ENCODE measurements around the gene MGAM2. TPM values are rescaled to one million over a fixed set of nuclear protein-coding genes. Genes with fewer than 3 reads are reported as not detected.

The MGAM2 gene
- total RNA-seq, 1 experiment from 2014 or later = not detected

DNA sequence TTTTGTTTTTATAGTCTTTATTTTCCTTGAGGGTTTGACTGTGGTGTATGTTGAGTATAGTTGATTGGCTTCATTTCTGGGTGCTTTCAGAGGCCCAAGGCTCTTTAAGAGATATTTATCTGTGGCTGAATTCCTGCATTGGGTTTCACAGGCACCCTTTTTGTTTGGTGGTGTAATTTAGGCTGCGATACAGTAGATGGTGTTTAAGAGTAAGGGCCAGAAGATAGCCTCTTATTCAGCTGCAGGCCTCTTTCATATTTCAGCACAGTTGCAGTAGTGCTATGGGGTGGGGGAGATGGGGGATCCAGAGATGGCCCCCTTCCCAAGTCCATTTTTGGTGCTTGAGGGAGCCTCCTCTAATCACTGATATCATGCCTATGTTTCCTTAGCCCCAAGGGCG is 69.7 kb downstream of the MGAM2 start:
- no TSS peak for BruUV-seq (replicated peaks)
- Histone ChIP-seq H3K27ac (ENCODE audit: low read depth, low read length, poor library complexity, severe bottlenecking) (no peak overlapping the region), H3K4me1 (ENCODE audit: insufficient read depth, low read length, poor library complexity, severe bottlenecking) (no peaks in the 10 kb centered on the region), H3K36me3 (ENCODE audit: insufficient read depth, low read length, poor library complexity, severe bottlenecking) (no peaks in the 10 kb centered on the region), H3K27me3 (replicated peaks; ENCODE audit: insufficient read depth, low read depth, low read length, poor library complexity) (no peaks in the 10 kb centered on the region), H3K4me3 (ENCODE audit: low read depth, low read length, poor library complexity, severe bottlenecking) (no peak overlapping the region), H3K9me3 (ENCODE audit: low read depth, low read length, poor library complexity, severe bottlenecking) (no peaks in the 10 kb centered on the region)
- intact Hi-C loops (cut with micrococcal nuclease; ENCODE audit: unreplicated experiment) = no loop called here
- ChIA-PET POLR2A (ENCODE audit: low non-redundant PET) (no interaction called here), CTCF (no interaction called here)
- TF ChIP-seq CTCF (conservative IDR thresholded peaks at IDR 0.05; ENCODE audit: low read depth, low read length) (no peak), EZH2 (IDR thresholded peaks at IDR 0.05; ENCODE audit: borderline replicate concordance, low read depth, low read length, poor library complexity, severe bottlenecking) (no peak)
- DNase-seq (ENCODE audit: low spot score) = no peak

GRCh38 chr7:142181966-142182365 is 70.4 kb downstream of the MGAM2 start:
- intact Hi-C loops (cut with micrococcal nuclease; ENCODE audit: unreplicated experiment) = no loop called here
- TF ChIP-seq EZH2 (IDR thresholded peaks at IDR 0.05; ENCODE audit: borderline replicate concordance, low read depth, low read length, poor library complexity, severe bottlenecking) (no peak), CTCF (conservative IDR thresholded peaks at IDR 0.05; ENCODE audit: low read depth, low read length) (no peak)
- Histone ChIP-seq H3K36me3 (ENCODE audit: insufficient read depth, low read length, poor library complexity, severe bottlenecking) (no peaks in the 10 kb centered on the region), H3K27me3 (replicated peaks; ENCODE audit: insufficient read depth, low read depth, low read length, poor library complexity) (no peaks in the 10 kb centered on the region), H3K27ac (ENCODE audit: low read depth, low read length, poor library complexity, severe bottlenecking) (no peak overlapping the region), H3K9me3 (ENCODE audit: low read depth, low read length, poor library complexity, severe bottlenecking) (no peaks in the 10 kb centered on the region), H3K4me3 (ENCODE audit: low read depth, low read length, poor library complexity, severe bottlenecking) (no peak overlapping the region), H3K4me1 (ENCODE audit: insufficient read depth, low read length, poor library complexity, severe bottlenecking) (no peaks in the 10 kb centered on the region)
- ChIA-PET POLR2A (ENCODE audit: low non-redundant PET) (no interaction called here), CTCF (no interaction called here)
- no peak for DNase-seq (ENCODE audit: low spot score)
- BruUV-seq (replicated peaks) = no TSS peak

DNA sequence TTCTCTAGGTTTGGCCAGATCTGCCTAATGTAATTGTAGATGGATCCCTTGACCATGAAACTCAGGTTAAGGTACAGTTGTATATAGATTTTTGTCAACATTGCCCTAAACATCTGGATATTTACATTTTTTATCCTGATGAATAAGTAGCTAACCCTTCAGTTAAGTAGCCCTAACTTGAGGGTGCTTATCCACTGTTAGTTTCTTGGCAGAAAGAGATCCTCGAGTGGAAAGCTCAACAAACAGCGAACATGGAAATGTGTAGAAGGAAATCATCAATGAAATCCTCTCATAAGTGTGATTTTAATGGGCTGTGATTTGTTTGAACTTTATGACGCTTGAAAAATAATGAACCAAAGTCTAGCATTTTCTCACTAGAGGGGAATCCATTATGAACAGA is 73.6 kb downstream of the MGAM2 start:
- DNase-seq (ENCODE audit: low spot score) = no peak
- CTCF ChIA-PET = no interaction called here
- intact Hi-C loops (cut with micrococcal nuclease; ENCODE audit: unreplicated experiment) = no loop called here
- H3K27me3 ChIP-seq (replicated peaks; ENCODE audit: insufficient read depth, low read depth, low read length, poor library complexity) = peaks cover 3% of the 10 kb centered on the region
- H3K27ac ChIP-seq (ENCODE audit: low read depth, low read length, poor library complexity, severe bottlenecking) = no peak overlapping the region
- H3K4me1 ChIP-seq (ENCODE audit: insufficient read depth, low read length, poor library complexity, severe bottlenecking) = no peaks in the 10 kb centered on the region
- no peaks in the 10 kb centered on the region for H3K36me3 ChIP-seq (ENCODE audit: insufficient read depth, low read length, poor library complexity, severe bottlenecking)
- no TSS peak for BruUV-seq (replicated peaks)
- no peaks in the 10 kb centered on the region for H3K9me3 ChIP-seq (ENCODE audit: low read depth, low read length, poor library complexity, severe bottlenecking)
- no peak overlapping the region for H3K4me3 ChIP-seq (ENCODE audit: low read depth, low read length, poor library complexity, severe bottlenecking)
- POLR2A ChIA-PET (ENCODE audit: low non-redundant PET) = no interaction called here
- TF ChIP-seq CTCF (conservative IDR thresholded peaks at IDR 0.05; ENCODE audit: low read depth, low read length) = no peak
